ENCODE data around the gene PI4KA. TPM values are rescaled to one million over a fixed set of nuclear protein-coding genes. Genes with fewer than 3 reads are reported as not detected.

Gene PI4KA
- total RNA-seq, 1 experiment from 2014 or later, result 65.8 TPM

GRCh38 chr22:20779818-20780158 is 78.8 kb downstream of the PI4KA start:
- Histone ChIP-seq H3K4me2 (ENCODE audit: insufficient read depth, insufficient read length, low read length) (no peak overlapping the region), H3K4me1 (ENCODE audit: insufficient read depth, low read length) (no peaks in the 10 kb centered on the region; the same call in none of the 2 replicates)

More at GRCh38 chr22:20779818-20780158, 78.8 kb downstream of the PI4KA start:
- no peak overlapping the region for H2BK20ac ChIP-seq (ENCODE audit: low read depth, low read length, poor library complexity, severe bottlenecking)
- no peak overlapping the region for H3K9ac ChIP-seq (ENCODE audit: extremely low read depth, insufficient read length, low read length)
- H3K4ac ChIP-seq (ENCODE audit: low read depth, low read length), result no peak overlapping the region
- no peak overlapping the region for H3K23ac ChIP-seq (ENCODE audit: insufficient read length, low read depth, low read length)
- H4K5ac ChIP-seq (ENCODE audit: insufficient read length, low read depth, low read length), result no peak overlapping the region
- no peak overlapping the region for H3K27ac Mint-ChIP-seq
- H3K23me2 ChIP-seq (ENCODE audit: insufficient read length, low read depth, low read length, poor library complexity, severe bottlenecking), result no peaks in the 10 kb centered on the region
- H3K79me2 ChIP-seq (ENCODE audit: insufficient read depth, low read length), result no peaks in the 10 kb centered on the region
- H3K56ac ChIP-seq (ENCODE audit: insufficient read length, low read depth, low read length), result no peak overlapping the region
- no peak overlapping the region for H3K27ac ChIP-seq (ENCODE audit: insufficient read length, low read depth, low read length)
- WGBS (ENCODE audit: extremely low coverage, insufficient read length, low lambda C conversion rate), result no CpG with 5 or more reads among the region's 5 CpGs
- H3K18ac ChIP-seq (ENCODE audit: insufficient read length, low read depth, low read length), result no peak overlapping the region
- H4K20me1 ChIP-seq (ENCODE audit: control insufficient read depth, insufficient read depth, insufficient read length), result no peaks in the 10 kb centered on the region
- no peaks in the 10 kb centered on the region for H3K27me3 ChIP-seq (ENCODE audit: insufficient read depth, low read length)
- no peaks in the 10 kb centered on the region for H3K9me3 Mint-ChIP-seq
- no peak overlapping the region for H2AFZ ChIP-seq (ENCODE audit: low read length)
- DNase-seq, result no peak
- no peak overlapping the region for H3K14ac ChIP-seq (ENCODE audit: insufficient read depth, low read length)
- peaks cover 0 to 6% (median 0%) of the 10 kb centered on the region in 3 experiments; a peak in 1 of 7 replicates for H3K36me3 Mint-ChIP-seq (ENCODE audit: insufficient read depth in 1 of 3, low read depth in 3 of 3)
- H2BK5ac ChIP-seq (ENCODE audit: insufficient read length, low read length), result no peak overlapping the region
- no peaks in the 10 kb centered on the region for H3K9me3 ChIP-seq (ENCODE audit: control insufficient read depth, low read depth, low read length)
- H2BK120ac ChIP-seq (ENCODE audit: low read depth, low read length, poor library complexity, severe bottlenecking), result no peak overlapping the region
- no peak for TF ChIP-seq CTCF (conservative IDR thresholded peaks at IDR 0.05)
- H4K91ac ChIP-seq (ENCODE audit: insufficient read length, low read depth, low read length), result no peak overlapping the region
- H2BK15ac ChIP-seq (ENCODE audit: low read depth, low read length), result no peak overlapping the region
- H4K8ac ChIP-seq (replicated peaks; ENCODE audit: insufficient read length, low read depth, low read length), result no peak overlapping the region
- no peak overlapping the region for H2BK12ac ChIP-seq (ENCODE audit: insufficient read length, low read depth, low read length)
- H3K79me1 ChIP-seq (ENCODE audit: insufficient read depth, low read depth, low read length, poor library complexity, severe bottlenecking), result no peaks in the 10 kb centered on the region
- H3K27me3 Mint-ChIP-seq (ENCODE audit: low read depth), result no peaks in the 10 kb centered on the region
- no peak overlapping the region for H3K4me3 Mint-ChIP-seq
- peaks cover 21 to 29% of the 10 kb centered on the region in 2 experiments for H3K4me1 Mint-ChIP-seq
- no peak overlapping the region for H3T11ph ChIP-seq (ENCODE audit: low read length)
- H2AK5ac ChIP-seq (ENCODE audit: insufficient read length, low read length), result no peak overlapping the region
